Right lobe of liver (tissue), 4 donors: ENCODE measurements around the gene ZNF385B.

ENCODE experiments used
- CTCF ChIP-seq, 4 donors: fragments of 200-600 bp in 3 of 4; fragments of 450-650 bp in 1 of 4; IDR thresholded peaks; one replicate each; pipeline versions ENCODE4 v1.5.1 to v1.8.0; 2016 to 2022; ENCODE audit warnings: antibody characterized with exemption in 4 of 4, mild to moderate bottlenecking in 2 of 4
- POLR2A ChIP-seq: fragments of 450-650 bp; IDR thresholded peaks from one replicate; pipeline ENCODE4 v1.6.1; 2017; ENCODE audit warnings: antibody characterized with exemption, mild to moderate bottlenecking
- donor health status: DM: no; HTN: no; CAD: no.
- donor health status: DM: no; HTN: no; CAD: no.
- donor health status: DM: no; HTN: yes; CAD: no.

DNA sequence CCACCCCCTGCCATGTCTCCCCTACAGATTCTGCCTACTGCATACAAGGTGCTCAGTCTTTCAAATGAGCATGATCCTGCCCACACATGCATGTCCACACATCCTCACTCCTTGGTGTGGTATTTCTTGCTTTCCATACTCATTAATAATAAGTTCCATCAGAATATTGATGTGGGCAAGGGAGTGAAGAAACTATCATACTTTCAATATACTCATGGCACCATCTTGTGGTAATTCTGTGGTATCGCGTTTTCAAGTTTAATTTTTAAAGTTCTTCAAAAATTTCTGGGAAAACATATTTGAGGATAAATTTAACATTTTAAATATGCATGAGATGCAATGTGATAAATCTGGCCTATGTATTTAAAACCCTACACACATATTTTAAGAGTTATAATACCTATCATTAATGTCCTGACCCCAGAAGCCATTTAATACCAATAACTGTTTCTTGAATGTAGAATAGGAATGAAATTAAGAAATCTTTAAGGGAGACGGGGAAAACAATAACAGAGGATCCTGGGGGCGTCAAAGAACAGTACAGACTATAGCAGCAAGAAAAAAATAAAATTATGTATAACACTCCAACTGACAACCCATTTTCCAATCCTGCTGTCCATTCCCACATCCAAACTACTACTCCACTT lies 110.1 kb downstream of the ZNF385B start:
- TF ChIP-seq CTCF (IDR thresholded peaks at IDR 0.05) (peak; percentile 57 to 82 (median 64)), POLR2A (no peak)
